ENCODE results near the gene TLL1. TPM values are rescaled to one million over a fixed set of nuclear protein-coding genes. Genes with fewer than 3 reads are reported as not detected.

The TLL1 gene
- total and polyA plus RNA-seq, 2 donors (not counting 3 experiments of a cell fraction or from before 2014, with no cell fraction given), result 0.41 to 1.4 TPM

DNA sequence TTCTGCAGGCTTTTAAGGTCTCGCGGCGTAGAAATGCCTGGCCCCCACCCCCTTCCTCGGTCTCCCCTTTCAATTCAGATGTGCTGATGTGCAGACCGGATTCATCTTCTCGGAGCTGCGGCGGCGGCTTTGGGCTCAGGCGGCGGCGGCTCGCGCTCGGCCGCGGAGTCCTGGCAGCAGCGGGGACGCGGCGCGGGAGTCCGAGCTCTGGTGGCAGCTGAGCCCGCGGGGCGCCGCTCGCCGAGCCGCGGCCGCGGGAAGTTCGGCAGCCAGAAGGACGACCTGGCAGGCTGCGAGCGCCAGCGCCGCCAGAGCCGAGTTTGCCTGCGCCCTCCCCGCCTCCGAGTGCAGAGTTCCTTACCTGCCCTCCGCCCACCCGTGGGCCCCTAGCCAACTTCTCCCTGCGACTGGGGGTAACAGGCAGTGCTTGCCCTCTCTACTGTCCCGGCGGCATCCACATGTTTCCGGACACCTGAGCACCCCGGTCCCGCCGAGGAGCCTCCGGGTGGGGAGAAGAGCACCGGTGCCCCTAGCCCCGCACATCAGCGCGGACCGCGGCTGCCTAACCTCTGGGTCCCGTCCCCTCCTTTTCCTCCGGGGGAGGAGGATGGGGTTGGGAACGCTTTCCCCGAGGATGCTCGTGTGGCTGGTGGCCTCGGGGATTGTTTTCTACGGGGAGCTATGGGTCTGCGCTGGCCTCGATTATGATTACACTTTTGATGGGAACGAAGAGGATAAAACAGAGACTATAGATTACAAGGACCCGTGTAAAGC, 448 bp downstream of the TLL1 start:
- DNase-seq (ENCODE audit: low read depth, low spot score), result no peak
- H3K4me3 ChIP-seq (replicated peaks in 1 of 3; ENCODE audit: insufficient read depth in 1 of 3, low read depth in 1 of 3, low read length in 3 of 3), result peak overlapping the region; percentile 45 to 65 (median 58)
- peak overlapping the region; percentile 45 for H3K9ac ChIP-seq (replicated peaks; ENCODE audit: extremely low read depth, insufficient read depth, low read length)
- no peak for FAIRE-seq
- intact Hi-C loops (cut with micrococcal nuclease), result loop anchor here (1.0 to 10.0 kb wide), 5 partner anchors 31 to 381 kb away; no protein-coding TSS in a partner anchor
- H3K79me2 ChIP-seq (ENCODE audit: control insufficient read depth, insufficient read depth, low read length), result no peaks in the 10 kb centered on the region
- POLR2A ChIA-PET, result no interaction called here
- H3K36me3 ChIP-seq (ENCODE audit: control insufficient read depth in 2 of 2, extremely low read depth in 1 of 2, insufficient read depth in 2 of 2, low read length in 2 of 2), result no peaks in the 10 kb centered on the region
- H3K9me1 ChIP-seq (replicated peaks; ENCODE audit: control insufficient read depth, extremely low read depth, insufficient read depth, low read length), result no peaks in the 10 kb centered on the region
- peak overlapping the region; percentile 98 for H3K4me2 ChIP-seq (ENCODE audit: insufficient read depth, low read length)
- no peaks in the 10 kb centered on the region for H4K20me1 ChIP-seq (replicated peaks; ENCODE audit: control insufficient read depth, extremely low read depth, insufficient read depth, low read length)
- no peak for TF ChIP-seq POLR2AphosphoS5 (IDR thresholded peaks at IDR 0.05; ENCODE audit: insufficient read depth, low read depth, low read length)
- no peak for TF ChIP-seq JUN (IDR thresholded peaks at IDR 0.05; ENCODE audit: borderline replicate concordance, insufficient read depth, insufficient read length, low read depth)
- no peak for TF ChIP-seq EZH2 (IDR thresholded peaks at IDR 0.05; ENCODE audit: borderline replicate concordance, low read depth, low read length, severe bottlenecking)
- TF ChIP-seq FOS (IDR thresholded peaks at IDR 0.05; ENCODE audit: borderline replicate concordance, insufficient read depth, low read length), result no peak
- TF ChIP-seq GATA2 (IDR thresholded peaks at IDR 0.05; ENCODE audit: insufficient read depth, insufficient read length, low read depth, low read length), result no peak
- no peak for TF ChIP-seq POLR2A (IDR thresholded peaks at IDR 0.05; ENCODE audit: low read depth, low read length)
- no peak for TF ChIP-seq MAX (IDR thresholded peaks at IDR 0.05; ENCODE audit: insufficient read depth, insufficient read length)
- no peak for TF ChIP-seq CTCF (IDR thresholded peaks at IDR 0.05; ENCODE audit: extremely low read depth in 1 of 2, insufficient read depth in 1 of 2, low read depth in 1 of 2, low read length in 2 of 2)
- TF ChIP-seq MYC (IDR thresholded peaks at IDR 0.05; ENCODE audit: low read depth, low read length), result no peak
- dilution Hi-C loops (cut with MboI; ENCODE audit: extremely low pct_ligation_motif_present, low sequenced_read_pairs), result no loop called here
- peak overlapping the region; percentile 93 for H2AFZ ChIP-seq (ENCODE audit: low read depth, low read length)
- CTCF ChIA-PET, result interaction anchor here (0.9 to 2.3 kb wide), 7 partner anchors 7 to 380 kb away, joined by 3 to 16 read pairs (median 4); no protein-coding TSS in a partner anchor
- peak overlapping the region; percentile 19 for H3K27ac ChIP-seq (ENCODE audit: insufficient read depth, low read depth, low read length)
- H3K9me3 ChIP-seq (replicated peaks; ENCODE audit: control insufficient read depth, insufficient read depth, low read length), result no peaks in the 10 kb centered on the region
- BruUV-seq (replicated peaks), result no TSS peak
- peaks cover 22% of the 10 kb centered on the region for H3K4me1 ChIP-seq (ENCODE audit: control insufficient read depth, extremely low read depth, insufficient read depth, low read length)
- H3K27me3 ChIP-seq (ENCODE audit: control insufficient read depth in 2 of 2, insufficient read depth in 2 of 2, low read length in 2 of 2), result peaks cover 0 to 2% of the 10 kb centered on the region in 2 experiments

All from endothelial cell of umbilical vein (primary cell).